H9 (cell line): ENCODE data around the gene ST6GALNAC1. TPM values are rescaled to one million over a fixed set of nuclear protein-coding genes. Genes with fewer than 3 reads are reported as not detected.

Source experiments
- DNase-seq: peaks from one replicate; pipeline ENCODE4 v3.0.0-alpha.2; 2017
- H2AFZ ChIP-seq: one replicate; pipeline ENCODE4 v1.6.1; 2013; ENCODE audit warnings: mild to moderate bottlenecking, low read length, control low read depth, moderate library complexity
- H2AK5ac ChIP-seq: 2 replicates; pipeline ENCODE4 v1.6.1; 2013; ENCODE audit warnings: low read length, control low read depth, mixed read lengths; ENCODE audit not compliant: insufficient read length
- H2BK120ac ChIP-seq: one replicate; pipeline ENCODE4 v1.6.1; 2013; ENCODE audit warnings: low read depth, mild to moderate bottlenecking, low read length, control low read depth, inconsistent platforms; ENCODE audit not compliant: poor library complexity, severe bottlenecking
- H2BK12ac ChIP-seq: 2 replicates; pipeline ENCODE4 v1.6.1; 2013; ENCODE audit warnings: low read length, control low read depth, mixed read lengths, low read depth; ENCODE audit not compliant: insufficient read length
- H2BK15ac ChIP-seq: 2 replicates; pipeline ENCODE4 v1.6.1; 2013; ENCODE audit warnings: low read depth, low read length, control low read depth
- H2BK20ac ChIP-seq: one replicate; pipeline ENCODE4 v1.6.1; 2013; ENCODE audit warnings: low read depth, mild to moderate bottlenecking, low read length, control low read depth, inconsistent platforms; ENCODE audit not compliant: poor library complexity, severe bottlenecking
- H2BK5ac ChIP-seq: 2 replicates; pipeline ENCODE4 v1.6.1; 2013; ENCODE audit warnings: low read length, control low read depth, mixed read lengths; ENCODE audit not compliant: insufficient read length
- H3K14ac ChIP-seq: 2 replicates; pipeline ENCODE4 v1.6.1; 2013; ENCODE audit warnings: low read length, control low read depth; ENCODE audit not compliant: insufficient read depth
- H3K18ac ChIP-seq: 2 replicates; pipeline ENCODE4 v1.6.1; 2013; ENCODE audit warnings: low read depth, mild to moderate bottlenecking, mixed read lengths, low read length, control low read depth; ENCODE audit not compliant: insufficient read length
- H3K23ac ChIP-seq: 2 replicates; pipeline ENCODE4 v1.6.1; 2013; ENCODE audit warnings: low read length, control low read depth, mixed read lengths, low read depth; ENCODE audit not compliant: insufficient read length
- H3K23me2 ChIP-seq: 2 replicates; pipeline ENCODE4 v1.6.1; 2013; ENCODE audit warnings: low read depth, mild to moderate bottlenecking, mixed read lengths, low read length, control low read depth; ENCODE audit not compliant: insufficient read length, poor library complexity, severe bottlenecking
- H3K27ac ChIP-seq: 2 replicates; pipeline ENCODE4 v1.5.1; 2013; ENCODE audit warnings: low read length, control low read depth, mixed read lengths, low read depth; ENCODE audit not compliant: insufficient read length
- H3K27me3 ChIP-seq: 2 replicates; pipeline ENCODE4 v1.6.1; 2013; ENCODE audit warnings: low read length, control low read depth, inconsistent platforms; ENCODE audit not compliant: insufficient read depth
- H3K4ac ChIP-seq: 2 replicates; pipeline ENCODE4 v1.6.1; 2013; ENCODE audit warnings: low read depth, mild to moderate bottlenecking, control low read depth, inconsistent platforms, low read length, moderate library complexity
- H3K4me1 ChIP-seq: 2 replicates; pipeline ENCODE4 v1.6.1; 2013; ENCODE audit warnings: low read length, control low read depth, inconsistent platforms; ENCODE audit not compliant: insufficient read depth
- H3K4me2 ChIP-seq: 2 replicates; pipeline ENCODE4 v1.6.1; 2013; ENCODE audit warnings: low read length, control low read depth, mixed read lengths; ENCODE audit not compliant: insufficient read length, insufficient read depth
- H3K56ac ChIP-seq: 2 replicates; pipeline ENCODE4 v1.6.1; 2013; ENCODE audit warnings: low read depth, mild to moderate bottlenecking, mixed read lengths, low read length, control low read depth; ENCODE audit not compliant: insufficient read length
- H3K79me1 ChIP-seq: 2 replicates; pipeline ENCODE4 v1.6.1; 2013; ENCODE audit warnings: low read depth, mild to moderate bottlenecking, moderate library complexity, low read length, control low read depth, inconsistent platforms; ENCODE audit not compliant: insufficient read depth, poor library complexity, severe bottlenecking
- H3K79me2 ChIP-seq: 2 replicates; pipeline ENCODE4 v1.6.1; 2013; ENCODE audit warnings: low read length, control low read depth, inconsistent platforms; ENCODE audit not compliant: insufficient read depth
- H3K9ac ChIP-seq: 2 replicates; pipeline ENCODE4 v1.6.1; 2013; ENCODE audit warnings: low read length, control low read depth, mixed read lengths; ENCODE audit not compliant: insufficient read length; ENCODE audit errors: extremely low read depth
- H3K9me3 ChIP-seq: one replicate; pipeline ENCODE4 v1.6.1; 2013; ENCODE audit warnings: low read depth, low read length, inconsistent platforms; ENCODE audit not compliant: control insufficient read depth
- H3T11ph ChIP-seq: one replicate; pipeline ENCODE4 v1.6.1; 2013; ENCODE audit warnings: mild to moderate bottlenecking, low read length, control low read depth, inconsistent platforms
- H4K20me1 ChIP-seq: one replicate; pipeline ENCODE4 v1.6.1; 2013; ENCODE audit not compliant: control insufficient read depth, insufficient read length, insufficient read depth
- H4K5ac ChIP-seq: 2 replicates; pipeline ENCODE4 v1.6.1; 2013; ENCODE audit warnings: low read depth, mild to moderate bottlenecking, mixed read lengths, low read length, control low read depth; ENCODE audit not compliant: insufficient read length
- H4K8ac ChIP-seq: replicated peaks from 2 replicates; pipeline ENCODE4 v1.6.1; 2013; ENCODE audit warnings: low read length, control low read depth, mixed read lengths, low read depth; ENCODE audit not compliant: insufficient read length
- H4K91ac ChIP-seq: 2 replicates; pipeline ENCODE4 v1.6.1; 2013; ENCODE audit warnings: low read depth, mild to moderate bottlenecking, moderate library complexity, mixed read lengths, low read length, control low read depth; ENCODE audit not compliant: insufficient read length
- H3K27ac Mint-ChIP-seq, 3 experiments: 2 replicates in 2 of 3; 3 replicates in 1 of 3; pipeline ENCODE4 v1.8.0; 2020 to 2021; ENCODE audit warnings: mixed read lengths in 3 of 3, mild to moderate bottlenecking in 1 of 3, moderate library complexity in 1 of 3
- H3K27me3 Mint-ChIP-seq: 2 replicates; pipeline ENCODE4 v1.8.0; 2021; ENCODE audit warnings: low read depth, mild to moderate bottlenecking, moderate library complexity, mixed read lengths
- H3K36me3 Mint-ChIP-seq, 3 experiments: 2 replicates in 2 of 3; 3 replicates in 1 of 3; pipeline ENCODE4 v1.8.0; 2020 to 2021; ENCODE audit warnings: low read depth in 3 of 3, mixed read lengths in 3 of 3; ENCODE audit not compliant: insufficient read depth in 1 of 3
- H3K4me1 Mint-ChIP-seq, 2 experiments: 2 replicates each; pipeline ENCODE4 v1.8.0; 2020; ENCODE audit warnings: mixed read lengths in 2 of 2
- H3K4me3 Mint-ChIP-seq, 2 experiments: 2 replicates in 1 of 2; 3 replicates in 1 of 2; pipeline ENCODE4 v1.8.0; 2020 to 2021; ENCODE audit warnings: mild to moderate bottlenecking in 2 of 2, mixed read lengths in 2 of 2, moderate library complexity in 1 of 2
- H3K9me3 Mint-ChIP-seq, 2 experiments: 2 replicates in 1 of 2; 3 replicates in 1 of 2; pipeline ENCODE4 v1.8.0; 2020; ENCODE audit warnings: mild to moderate bottlenecking in 2 of 2, mixed read lengths in 2 of 2, moderate library complexity in 1 of 2
- WGBS: extraction: QIAGEN DNeasy Blood & Tissue Kit; methylation state at CpG from one replicate; pipeline ENCODE4 v1.1.7; 2013; ENCODE audit warnings: missing lambda C conversion rate, low lambda C conversion rate, mixed read lengths; ENCODE audit not compliant: insufficient read length; ENCODE audit errors: extremely low coverage; 5-methylcytosine and 5-hydroxymethylcytosine counted together
- total RNA-seq: library from RNA; stranded (reverse); gene quantifications from 2 replicates; pipeline ENCODE4 v1.2.1, GENCODE V29; 2021
- TF ChIP-seq, protein P1 (sequence below): fragments of 200-600 bp; sonication (generic); conservative IDR thresholded peaks from 3 replicates; pipeline ENCODE4 v1.8.0; 2021; ENCODE audit warnings: antibody characterized with exemption, mild to moderate bottlenecking

The ST6GALNAC1 gene
- total RNA-seq, 1 experiment from 2014 or later, result not detected

- Histone ChIP-seq H2AFZ (no peak overlapping the region), H3K4me2 (no peak overlapping the region), H2AK5ac (no peak overlapping the region), H3K14ac (no peak overlapping the region; the same call in 1 of the 2 replicates), H3K79me2 (no peaks in the 10 kb centered on the region), H4K91ac (no peak overlapping the region), H3K9ac (no peak overlapping the region), H3K23ac (no peak overlapping the region), H3K18ac (no peak overlapping the region), H3K56ac (no peak overlapping the region), H4K8ac (no peak overlapping the region), H2BK12ac (no peak overlapping the region), H2BK15ac (no peak overlapping the region; the same call in 1 of the 2 replicates), H3K27me3 (no peaks in the 10 kb centered on the region), H4K20me1 (no peaks in the 10 kb centered on the region), H3K79me1 (no peaks in the 10 kb centered on the region), H3K23me2 (no peaks in the 10 kb centered on the region), H4K5ac (peak overlapping the region; percentile 54), H3K9me3 (no peaks in the 10 kb centered on the region), H3K27ac (no peak overlapping the region), H2BK5ac (no peak overlapping the region), H3K4ac (no peak overlapping the region), H3T11ph (no peak overlapping the region), H3K4me1 (peaks cover 2% of the 10 kb centered on the region; the same call in 1 of the 2 replicates), H2BK120ac (no peak overlapping the region), H2BK20ac (no peak overlapping the region)
- Mint-ChIP-seq H3K27me3 (peaks cover 2% of the 10 kb centered on the region), H3K4me3 (no peak overlapping the region), H3K27ac (peak overlapping the region in 1 of 3 experiments; percentile 72; a peak in 1 of 7 replicates), H3K36me3 (no peaks in the 10 kb centered on the region), H3K9me3 (no peaks in the 10 kb centered on the region), H3K4me1 (peaks cover 9 to 12% of the 10 kb centered on the region in 2 experiments)
- WGBS, result no CpG with 5 or more reads among the region's 5 CpGs
- TF ChIP-seq, protein P1, sequence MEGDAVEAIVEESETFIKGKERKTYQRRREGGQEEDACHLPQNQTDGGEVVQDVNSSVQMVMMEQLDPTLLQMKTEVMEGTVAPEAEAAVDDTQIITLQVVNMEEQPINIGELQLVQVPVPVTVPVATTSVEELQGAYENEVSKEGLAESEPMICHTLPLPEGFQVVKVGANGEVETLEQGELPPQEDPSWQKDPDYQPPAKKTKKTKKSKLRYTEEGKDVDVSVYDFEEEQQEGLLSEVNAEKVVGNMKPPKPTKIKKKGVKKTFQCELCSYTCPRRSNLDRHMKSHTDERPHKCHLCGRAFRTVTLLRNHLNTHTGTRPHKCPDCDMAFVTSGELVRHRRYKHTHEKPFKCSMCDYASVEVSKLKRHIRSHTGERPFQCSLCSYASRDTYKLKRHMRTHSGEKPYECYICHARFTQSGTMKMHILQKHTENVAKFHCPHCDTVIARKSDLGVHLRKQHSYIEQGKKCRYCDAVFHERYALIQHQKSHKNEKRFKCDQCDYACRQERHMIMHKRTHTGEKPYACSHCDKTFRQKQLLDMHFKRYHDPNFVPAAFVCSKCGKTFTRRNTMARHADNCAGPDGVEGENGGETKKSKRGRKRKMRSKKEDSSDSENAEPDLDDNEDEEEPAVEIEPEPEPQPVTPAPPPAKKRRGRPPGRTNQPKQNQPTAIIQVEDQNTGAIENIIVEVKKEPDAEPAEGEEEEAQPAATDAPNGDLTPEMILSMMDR, result no peak
- no peak for DNase-seq
Measured at GRCh38 chr17:76645481-76645880, 1.9 kb upstream of the ST6GALNAC1 start.
